Endodermal cell (in vitro differentiated cells): Measurements from ENCODE around the gene NOD2. TPM values are rescaled to one million over a fixed set of nuclear protein-coding genes. Genes with fewer than 3 reads are reported as not detected.
A peak's percentile ranks its signal among the peaks of the same experiment; 100 is the strongest.

ENCODE experiments used
- DNase-seq: peaks from one replicate; pipeline ENCODE4 v3.0.0-alpha.2; 2017
- H3K27ac ChIP-seq: 2 replicates; pipeline ENCODE4 v1.5.1; 2013; ENCODE audit warnings: mild to moderate bottlenecking, low read depth, low read length, moderate library complexity
- H3K27me3 ChIP-seq: 2 replicates; pipeline ENCODE4 v1.6.1; 2013; ENCODE audit warnings: mild to moderate bottlenecking, low read length, moderate library complexity; ENCODE audit not compliant: insufficient read depth, control insufficient read depth, poor library complexity, severe bottlenecking
- H3K36me3 ChIP-seq: 2 replicates; pipeline ENCODE4 v1.7.0; 2013; ENCODE audit warnings: mild to moderate bottlenecking, low read length, moderate library complexity; ENCODE audit not compliant: control insufficient read depth, insufficient read depth
- H3K4me1 ChIP-seq: one replicate; pipeline ENCODE4 v1.7.0; 2013; ENCODE audit warnings: low read length; ENCODE audit not compliant: control insufficient read depth, insufficient read depth
- H3K4me3 ChIP-seq: 2 replicates; pipeline ENCODE4 v1.5.1; 2013; ENCODE audit warnings: mild to moderate bottlenecking, low read length, moderate library complexity
- H3K9ac ChIP-seq: 2 replicates; pipeline ENCODE4 v1.6.1; 2013; ENCODE audit warnings: mild to moderate bottlenecking, low read length, moderate library complexity; ENCODE audit not compliant: poor library complexity, severe bottlenecking; ENCODE audit errors: extremely low read depth
- H3K9me3 ChIP-seq: 2 replicates; pipeline ENCODE4 v1.6.1; 2013; ENCODE audit warnings: mild to moderate bottlenecking, low read length, moderate library complexity; ENCODE audit not compliant: control insufficient read depth
- H3K27ac Mint-ChIP-seq: 2 replicates; pipeline ENCODE4 v1.8.0; 2020; ENCODE audit warnings: mixed read lengths
- H3K27me3 Mint-ChIP-seq: 2 replicates; pipeline ENCODE4 v1.8.0; 2021; ENCODE audit warnings: mild to moderate bottlenecking, mixed read lengths; ENCODE audit not compliant: insufficient read depth
- H3K36me3 Mint-ChIP-seq: 2 replicates; pipeline ENCODE4 v1.8.0; 2020; ENCODE audit warnings: low read depth, mixed read lengths
- H3K4me1 Mint-ChIP-seq: 2 replicates; pipeline ENCODE4 v1.8.0; 2020; ENCODE audit warnings: mixed read lengths
- H3K4me3 Mint-ChIP-seq: 2 replicates; pipeline ENCODE4 v1.8.0; 2020; ENCODE audit warnings: mild to moderate bottlenecking, moderate library complexity, mixed read lengths
- H3K9me3 Mint-ChIP-seq: 2 replicates; pipeline ENCODE4 v1.8.0; 2020; ENCODE audit warnings: mild to moderate bottlenecking, mixed read lengths
- CTCF ChIP-seq: fragments of 200-600 bp; sonication (generic); conservative IDR thresholded peaks from 2 replicates; pipeline ENCODE4 v1.5.0; 2021; ENCODE audit warnings: antibody characterized with exemption, mild to moderate bottlenecking
- whole genome bisulfite sequencing, 2 experiments: methylation state at CpG; one replicate each; pipeline versions ENCODE4 v1.1.5 to v1.1.7; 2013; ENCODE audit warnings: missing lambda C conversion rate in 2 of 2, mixed read lengths in 1 of 2; ENCODE audit not compliant: insufficient coverage in 1 of 2, insufficient read length in 1 of 2; 5-methylcytosine and 5-hydroxymethylcytosine counted together
- long read RNA-seq, 4 experiments: library from polyadenylated mRNA in 2 of 4; library from RNA in 1 of 4; library from capped mRNA in 1 of 4; stranded (forward) in 3 of 4; unstranded in 1 of 4; transcript quantifications; one replicate each; pipeline ENCODE4 v2.0.0, GENCODE V29; 2020 to 2021; ENCODE audit warnings: inconsistent platforms in 1 of 4
- polyA plus RNA-seq, 2 experiments: library from polyadenylated mRNA; stranded (reverse); fragments of 50-300 nt; gene quantifications; one replicate each; pipeline ENCODE4 v1.2.3, GENCODE V29; 2013
- total RNA-seq, 2 donors: library from RNA; stranded (reverse); fragmentation: NEBNext Ultra II Directional in 1 of 2; extraction: Animal tissue kit (Norgen Biotek cat#: 25700) in 1 of 2; gene quantifications; 2 replicates in 1 of 2; 3 replicates in 1 of 2; pipeline ENCODE4 v1.2.1, GENCODE V29; 2021

Gene NOD2
- total RNA-seq = under 1 TPM; 0.33 to 0.42 TPM
- 0.21 TPM for polyA plus RNA-seq (2013, experiment 1 of 2)
- polyA plus RNA-seq (2013, experiment 2 of 2) = 0.12 TPM
- long read RNA-seq, experiment 1 = 0 reads
- long read RNA-seq, experiment 2 = 0 reads
- long read RNA-seq, experiment 3 = 0 reads
- long read RNA-seq, experiment 4 = 0 reads

GRCh38 chr16:50692999-50693781 is at the start of gene NOD2:
NOD2 (plus strand) TSS chr16:50693606; CDS start chr16:50699496, 5,890 bp downstream.
- H3K4me3 Mint-ChIP-seq = peak within 1 kb of the TSS; percentile 46
- H3K9me3 Mint-ChIP-seq = no peaks in the 10 kb centered on the region
- Histone ChIP-seq H3K4me1 (no peaks in the 10 kb centered on the region), H3K36me3 (no peaks in the 10 kb centered on the region), H3K4me3 (peak within 1 kb of the TSS; percentile 69), H3K27ac (no peak within 1 kb of the TSS), H3K9ac (no peak within 1 kb of the TSS), H3K9me3 (no peaks in the 10 kb centered on the region), H3K27me3 (peaks cover 39% of the 10 kb centered on the region)
- H3K27me3 Mint-ChIP-seq = peaks cover 31% of the 10 kb centered on the region
- peaks cover 6% of the 10 kb centered on the region for H3K4me1 Mint-ChIP-seq
- 22 to 31% methylated on average over 22 to 56 of the region's 56 CpGs for WGBS, 2 experiments
- no peak within 1 kb of the TSS for H3K27ac Mint-ChIP-seq
- DNase-seq = peak; percentile 72
- H3K36me3 Mint-ChIP-seq = no peaks in the 10 kb centered on the region
- no peak for TF ChIP-seq CTCF

GRCh38 chr16:50644245-50644644 is 49.2 kb upstream of the NOD2 start:
- WGBS, 2 experiments = 93 to 100% methylated on average over 4 to 5 of the region's 5 CpGs
- no peaks in the 10 kb centered on the region for H3K4me1 ChIP-seq
- H3K27ac ChIP-seq = no peak overlapping the region
- H3K36me3 ChIP-seq = no peaks in the 10 kb centered on the region
- no peak for TF ChIP-seq CTCF
- peaks cover 11% of the 10 kb centered on the region for H3K4me1 Mint-ChIP-seq
- H3K27me3 ChIP-seq = no peaks in the 10 kb centered on the region
- H3K27me3 Mint-ChIP-seq = peaks cover 1% of the 10 kb centered on the region
- H3K36me3 Mint-ChIP-seq = no peaks in the 10 kb centered on the region
- H3K9me3 Mint-ChIP-seq = no peaks in the 10 kb centered on the region
- H3K27ac Mint-ChIP-seq = no peak overlapping the region
- H3K9ac ChIP-seq = no peak overlapping the region
- DNase-seq = no peak
- no peak overlapping the region for H3K4me3 Mint-ChIP-seq
- no peaks in the 10 kb centered on the region for H3K9me3 ChIP-seq
- no peak overlapping the region for H3K4me3 ChIP-seq

- Histone ChIP-seq H3K27ac (peak overlapping the region; percentile 89), H3K9me3 (no peaks in the 10 kb centered on the region), H3K4me3 (no peak overlapping the region), H3K4me1 (no peaks in the 10 kb centered on the region), H3K27me3 (no peaks in the 10 kb centered on the region), H3K9ac (no peak overlapping the region), H3K36me3 (no peaks in the 10 kb centered on the region)
- no peak overlapping the region for H3K4me3 Mint-ChIP-seq
- peak; percentile 73 for DNase-seq
- H3K36me3 Mint-ChIP-seq = no peaks in the 10 kb centered on the region
- H3K27me3 Mint-ChIP-seq = peaks cover 1% of the 10 kb centered on the region
- no peak overlapping the region for H3K27ac Mint-ChIP-seq
- peaks cover 11% of the 10 kb centered on the region for H3K4me1 Mint-ChIP-seq
- WGBS, 2 experiments = 71 to 74% methylated on average over 4 to 6 of the region's 6 CpGs
- TF ChIP-seq CTCF = peak; percentile 65
- no peaks in the 10 kb centered on the region for H3K9me3 Mint-ChIP-seq
These were observed 48.7 kb upstream of the NOD2 start for GRCh38 chr16:50644729-50645128.
